Measurements from ENCODE around the gene RARB. TPM values are rescaled to one million over a fixed set of nuclear protein-coding genes. Genes with fewer than 3 reads are reported as not detected.

Gene RARB
- total RNA-seq, 1 donor from 2014 or later: 19.4 TPM

GRCh38 chr3:25483456-25483855, 55.4 kb downstream of the RARB start:
- DNase-seq (no peak), ATAC-seq (ENCODE audit: poor library complexity) (peak; percentile 45)
- intact Hi-C loops (cut with DNase I): no loop called here

GRCh38 chr3:25485673-25486072, 57.6 kb downstream of the RARB start:
- intact Hi-C loops (cut with DNase I): no loop called here
- no peak for DNase-seq
- no peak for ATAC-seq (ENCODE audit: poor library complexity)

- ATAC-seq (ENCODE audit: poor library complexity) (peak; percentile 41), DNase-seq (no peak)
- intact Hi-C loops (cut with DNase I): no loop called here
These were observed 58.9 kb downstream of the RARB start for GRCh38 chr3:25486932-25487331.

- DNase-seq: no peak
- intact Hi-C loops (cut with DNase I): no loop called here
- ATAC-seq (ENCODE audit: poor library complexity): no peak
These were observed 62.0 kb downstream of the RARB start for GRCh38 chr3:25489858-25490593.

GRCh38 chr3:25493246-25493645, 65.2 kb downstream of the RARB start:
- no peak for ATAC-seq (ENCODE audit: poor library complexity)
- intact Hi-C loops (cut with DNase I): no loop called here
- DNase-seq: no peak

- ATAC-seq (ENCODE audit: poor library complexity): no peak
- no peak for DNase-seq
- intact Hi-C loops (cut with DNase I): no loop called here
These were observed 65.7 kb downstream of the RARB start for GRCh38 chr3:25493786-25494185.

GRCh38 chr3:25495304-25495703, 67.2 kb downstream of the RARB start:
- ATAC-seq (ENCODE audit: poor library complexity) (no peak), DNase-seq (no peak)
- intact Hi-C loops (cut with DNase I): no loop called here

- no peak for ATAC-seq (ENCODE audit: poor library complexity)
- intact Hi-C loops (cut with DNase I): no loop called here
- DNase-seq: no peak
These were observed 67.7 kb downstream of the RARB start for GRCh38 chr3:25495726-25496253.

- ATAC-seq (ENCODE audit: poor library complexity): no peak
- intact Hi-C loops (cut with DNase I): no loop called here
These were observed 69.0 kb downstream of the RARB start for GRCh38 chr3:25497096-25497495.

GRCh38 chr3:25500706-25501210, 72.7 kb downstream of the RARB start:
- DNase-seq (no peak), ATAC-seq (ENCODE audit: poor library complexity) (no peak)
- intact Hi-C loops (cut with DNase I): no loop called here

More at GRCh38 chr3:25497096-25497495, 69.0 kb downstream of the RARB start:
- DNase-seq: no peak

GRCh38 chr3:25502233-25502632, 74.2 kb downstream of the RARB start:
- DNase-seq: no peak
- intact Hi-C loops (cut with DNase I): no loop called here
- ATAC-seq (ENCODE audit: poor library complexity): no peak

- intact Hi-C loops (cut with DNase I): no loop called here
- DNase-seq: no peak
- no peak for ATAC-seq (ENCODE audit: poor library complexity)
These were observed 75.8 kb downstream of the RARB start for GRCh38 chr3:25503898-25504301.

- ATAC-seq (ENCODE audit: poor library complexity) (no peak), DNase-seq (no peak)
- intact Hi-C loops (cut with DNase I): no loop called here
These were observed 77.5 kb downstream of the RARB start for GRCh38 chr3:25505581-25505980.

- DNase-seq (no peak), ATAC-seq (ENCODE audit: poor library complexity) (no peak)
- intact Hi-C loops (cut with DNase I): no loop called here
These were observed 79.7 kb downstream of the RARB start for GRCh38 chr3:25507811-25508210.

GRCh38 chr3:25508433-25508832, 80.4 kb downstream of the RARB start:
- ATAC-seq (ENCODE audit: poor library complexity) (peak; percentile 38), DNase-seq (no peak)
- intact Hi-C loops (cut with DNase I): no loop called here

- ATAC-seq (ENCODE audit: poor library complexity) (peak; percentile 18), DNase-seq (no peak)
- intact Hi-C loops (cut with DNase I): no loop called here
These were observed 80.8 kb downstream of the RARB start for GRCh38 chr3:25508901-25509300.

GRCh38 chr3:25510797-25511196, 82.7 kb downstream of the RARB start:
- no peak for DNase-seq
- no peak for ATAC-seq (ENCODE audit: poor library complexity)
- intact Hi-C loops (cut with DNase I): loop anchor here (10.0 kb wide), 1 partner anchor 84 kb away; no protein-coding TSS in a partner anchor

GRCh38 chr3:25511972-25512721, 84.1 kb downstream of the RARB start:
- intact Hi-C loops (cut with DNase I): loop anchor here (10.0 kb wide), 1 partner anchor 83 kb away; no protein-coding TSS in a partner anchor
- no peak for ATAC-seq (ENCODE audit: poor library complexity)
- DNase-seq: no peak

GRCh38 chr3:25513642-25514266, 85.7 kb downstream of the RARB start:
- ATAC-seq (ENCODE audit: poor library complexity): peak; percentile 79
- DNase-seq: no peak

More at GRCh38 chr3:25513642-25514266, 85.7 kb downstream of the RARB start:
- intact Hi-C loops (cut with DNase I): loop anchor here (10.0 kb wide), 1 partner anchor 81 kb away; no protein-coding TSS in a partner anchor

Data from Right ventricle myocardium superior (tissue), 1 donor.